Esophagus muscularis mucosa (tissue), 4 donors: ENCODE results near the gene LYZL1. TPM values are rescaled to one million over a fixed set of nuclear protein-coding genes. Genes with fewer than 3 reads are reported as not detected.
"Not testable (repeated sequence)": the region's sequence is repeated elsewhere in the genome, so short reads cannot be mapped to it uniquely, and the experiment has no call there.

Source experiments
- DNase-seq: peaks from one replicate; pipeline ENCODE4 v3.0.0-alpha.2; 2017; ENCODE audit errors: extremely low spot score
- H3K27ac ChIP-seq, 4 donors: fragments of 200-600 bp; sonication (generic); replicated peaks in 1 of 4; 1 replicate in 3 of 4; 2 replicates in 1 of 4; pipeline ENCODE4 v1.5.1; 2016 to 2019; ENCODE audit warnings: mild to moderate bottlenecking in 1 of 4
- H3K27me3 ChIP-seq, 4 donors: fragments of 200-600 bp; sonication (generic); one replicate each; pipeline versions ENCODE4 v1.5.1 to v1.6.0; 2016 to 2019
- H3K36me3 ChIP-seq, 4 donors: fragments of 200-600 bp; sonication (generic); one replicate each; pipeline ENCODE4 v1.5.1; 2016 to 2019
- H3K4me1 ChIP-seq, 4 donors: fragments of 200-600 bp; sonication (generic); one replicate each; pipeline ENCODE4 v1.5.1; 2016 to 2019
- H3K4me3 ChIP-seq, 4 donors: fragments of 200-600 bp; sonication (generic); 1 replicate in 2 of 4; 2 replicates in 2 of 4; pipeline ENCODE4 v1.5.1; 2016 to 2019; ENCODE audit warnings: mild to moderate bottlenecking in 4 of 4, moderate library complexity in 1 of 4
- H3K9me3 ChIP-seq, 4 donors: fragments of 200-600 bp; sonication (generic); 1 replicate in 3 of 4; 2 replicates in 1 of 4; pipeline ENCODE4 v1.5.1; 2016 to 2019
- CTCF ChIP-seq, 3 experiments: fragments of 200-600 bp in 2 of 3; fragments of 450-650 bp in 1 of 3; sonication (generic) in 2 of 3; IDR thresholded peaks; one replicate each; pipeline ENCODE4 v1.5.1; 2017 to 2019; ENCODE audit warnings: antibody characterized with exemption in 3 of 3, mild to moderate bottlenecking in 2 of 3, moderate library complexity in 1 of 3
- EP300 ChIP-seq: sonication (generic); formaldehyde crosslinking; IDR thresholded peaks from one replicate; pipeline ENCODE4 v1.6.1; 2017; ENCODE audit warnings: antibody characterized with exemption
- POLR2A ChIP-seq: fragments of 450-650 bp; IDR thresholded peaks from one replicate; pipeline ENCODE4 v1.6.1; 2017; ENCODE audit warnings: antibody characterized with exemption, moderate library complexity, mild to moderate bottlenecking, low read depth
- POLR2AphosphoS5 ChIP-seq, 2 donors: sonication (generic); formaldehyde crosslinking; IDR thresholded peaks; one replicate each; pipeline ENCODE4 v1.6.1; 2017; ENCODE audit warnings: antibody characterized with exemption in 2 of 2
- WGBS: methylation state at CpG from one replicate; pipeline ENCODE4 v1.1.5; 2018; 5-methylcytosine and 5-hydroxymethylcytosine counted together
- intact Hi-C: fragments of 100-400 bp; cut with DNase I; formaldehyde crosslinking; loops from one replicate; pipeline ENCODE4 v1.15.1; 2023
- total RNA-seq, 4 donors: library from RNA; depleted of rRNA; stranded (reverse); fragments of >200 nt; gene quantifications; one replicate each; pipeline versions ENCODE4 v1.1.0 to v1.2.1, GENCODE V29; 2016

LYZL1 gene
- total RNA-seq, 4 donors from 2014 or later = not detected

GRCh38 chr10:29315814-29316213, 26.9 kb downstream of the LYZL1 start:
- 90% methylated on average over 5 of the region's 5 CpGs for WGBS
- intact Hi-C loops = no loop called here
- Histone ChIP-seq H3K27me3 (no peaks in the 10 kb centered on the region), H3K4me3 (no peak overlapping the region), H3K27ac (no peak overlapping the region), H3K36me3 (no peaks in the 10 kb centered on the region), H3K9me3 (no peaks in the 10 kb centered on the region), H3K4me1 (peaks cover 6 to 21% (median 15%) of the 10 kb centered on the region in 4 donors)
- DNase-seq = peak; percentile 77
- no peak for TF ChIP-seq CTCF (IDR thresholded peaks at IDR 0.05)
- no peak for TF ChIP-seq EP300
- no peak for TF ChIP-seq POLR2AphosphoS5 (IDR thresholded peaks at IDR 0.05)

GRCh38 chr10:29316308-29317026, 27.6 kb downstream of the LYZL1 start:
- peaks cover 6 to 21% (median 15%) of the 10 kb centered on the region in 4 donors for H3K4me1 ChIP-seq
- DNase-seq = peak; percentile 37
- intact Hi-C loops = no loop called here
- H3K36me3 ChIP-seq = no peaks in the 10 kb centered on the region
- H3K27me3 ChIP-seq = no peaks in the 10 kb centered on the region
- no peak overlapping the region for H3K27ac ChIP-seq
- no peak overlapping the region for H3K4me3 ChIP-seq
- 89% methylated on average over 8 of the region's 8 CpGs for WGBS
- TF ChIP-seq POLR2A (no peak), CTCF (IDR thresholded peaks at IDR 0.05) (no peak), EP300 (no peak), POLR2AphosphoS5 (IDR thresholded peaks at IDR 0.05) (no peak)
- H3K9me3 ChIP-seq = no peaks in the 10 kb centered on the region

- no peak for DNase-seq
- no peak overlapping the region for H3K27ac ChIP-seq
- no peaks in the 10 kb centered on the region for H3K36me3 ChIP-seq
- intact Hi-C loops = no loop called here
- no peaks in the 10 kb centered on the region for H3K27me3 ChIP-seq
- H3K9me3 ChIP-seq = no peaks in the 10 kb centered on the region
- H3K4me1 ChIP-seq = peaks cover 6 to 22% (median 15%) of the 10 kb centered on the region in 4 donors
- no peak for TF ChIP-seq CTCF (IDR thresholded peaks at IDR 0.05)
- no peak for TF ChIP-seq POLR2A
- 88% methylated on average over 2 of the region's 2 CpGs for WGBS
- H3K4me3 ChIP-seq = no peak overlapping the region
Observed at GRCh38 chr10:29317027-29317420, 28.2 kb downstream of the LYZL1 start.

GRCh38 chr10:29317423-29318021, 28.7 kb downstream of the LYZL1 start:
- Histone ChIP-seq H3K9me3 (no peaks in the 10 kb centered on the region), H3K27ac (no peak overlapping the region), H3K27me3 (no peaks in the 10 kb centered on the region), H3K36me3 (no peaks in the 10 kb centered on the region), H3K4me1 (peaks cover 10 to 26% (median 20%) of the 10 kb centered on the region in 4 donors), H3K4me3 (no peak overlapping the region)
- intact Hi-C loops = no loop called here
- 92% methylated on average over 5 of the region's 5 CpGs for WGBS
- DNase-seq = peak; percentile 26
- no peak for TF ChIP-seq POLR2A
- no peak for TF ChIP-seq CTCF (IDR thresholded peaks at IDR 0.05)
- TF ChIP-seq POLR2AphosphoS5 (IDR thresholded peaks at IDR 0.05) = no peak
- TF ChIP-seq EP300 = no peak

GRCh38 chr10:29318141-29319071, 29.5 kb downstream of the LYZL1 start:
- WGBS = 14% methylated on average over 22 of the region's 22 CpGs
- H3K9me3 ChIP-seq, intact Hi-C loops, H3K27ac ChIP-seq, H3K27me3 ChIP-seq, H3K36me3 ChIP-seq: not testable (repeated sequence)
- DNase-seq = peak; percentile 87
- H3K4me1 ChIP-seq = peaks cover 12 to 35% (median 29%) of the 10 kb centered on the region in 4 donors
- peak overlapping the region in 2 of 4 donors; percentile 12 to 13 for H3K4me3 ChIP-seq
